NCI-H748 (cell line): Measurements from ENCODE around the gene RAB4A.
"Not testable (repeated sequence)": the region's sequence is repeated elsewhere in the genome, so short reads cannot be mapped to it uniquely, and the experiment has no call there.

Experiments
- DNase-seq: peaks from one replicate; lab custom pipeline; 2025; ENCODE audit not compliant: unreplicated experiment; lab: John Stamatoyannopoulos, UW

Gene RAB4A

GRCh38 chr1:229271448-229272159 lies 693 bp downstream of the RAB4A start:
- DNase-seq = peak; percentile 45

- DNase-seq = no peak
Measured at GRCh38 chr1:229272164-229273158, 1.6 kb downstream of the RAB4A start.

GRCh38 chr1:229273507-229274232 lies 2.8 kb downstream of the RAB4A start:
- no peak for DNase-seq

- DNase-seq = no peak
Measured at GRCh38 chr1:229275005-229275404, 4.1 kb downstream of the RAB4A start.

- DNase-seq = no peak
Measured at GRCh38 chr1:229278120-229278741, 7.3 kb downstream of the RAB4A start.

- no peak for DNase-seq
Measured at GRCh38 chr1:229279242-229279641, 8.3 kb downstream of the RAB4A start.

GRCh38 chr1:229280037-229280828 lies 9.3 kb downstream of the RAB4A start:
- DNase-seq = no peak

GRCh38 chr1:229280921-229281320 lies 10.0 kb downstream of the RAB4A start:
- DNase-seq = no peak

- no peak for DNase-seq
Measured at GRCh38 chr1:229281339-229281926, 10.5 kb downstream of the RAB4A start.

- no peak for DNase-seq
Measured at GRCh38 chr1:229282295-229282823, 11.4 kb downstream of the RAB4A start.

GRCh38 chr1:229283183-229283611 lies 12.3 kb downstream of the RAB4A start:
- DNase-seq = no peak

- DNase-seq = no peak
Measured at GRCh38 chr1:229284887-229285286, 14.0 kb downstream of the RAB4A start.

- no peak for DNase-seq
Measured at GRCh38 chr1:229285440-229285839, 14.5 kb downstream of the RAB4A start.

GRCh38 chr1:229286099-229286766 lies 15.3 kb downstream of the RAB4A start:
- DNase-seq = no peak

- no peak for DNase-seq
Measured at GRCh38 chr1:229287267-229287666, 16.4 kb downstream of the RAB4A start.

- no peak for DNase-seq
Measured at GRCh38 chr1:229288516-229288915, 17.6 kb downstream of the RAB4A start.

GRCh38 chr1:229291686-229292085 lies 20.8 kb downstream of the RAB4A start:
- DNase-seq = not testable (repeated sequence)

- no peak for DNase-seq
Measured at GRCh38 chr1:229293528-229294204, 22.8 kb downstream of the RAB4A start.
